ENCODE data around the gene CELF2.

The CELF2 gene

GRCh38 chr10:11326913-11327616, 309.4 kb downstream of the CELF2 start:
- DNase-seq (ENCODE audit: low read depth in 2 of 2), result no peak

- no peak for DNase-seq (ENCODE audit: low read depth in 2 of 2)
Measured at GRCh38 chr10:11328264-11329061, 310.8 kb downstream of the CELF2 start.

- no peak for DNase-seq (ENCODE audit: low read depth in 2 of 2)
Measured at GRCh38 chr10:11329062-11329673, 311.5 kb downstream of the CELF2 start.

- DNase-seq (ENCODE audit: low read depth in 2 of 2), result no peak
Measured at GRCh38 chr10:11330383-11331045, 312.8 kb downstream of the CELF2 start.

GRCh38 chr10:11331046-11331577, 313.4 kb downstream of the CELF2 start:
- DNase-seq (ENCODE audit: low read depth in 2 of 2), result no peak

- DNase-seq (ENCODE audit: low read depth in 2 of 2), result no peak
Measured at GRCh38 chr10:11331726-11332125, 314.1 kb downstream of the CELF2 start.

- no peak for DNase-seq (ENCODE audit: low read depth in 2 of 2)
Measured at GRCh38 chr10:11332846-11333245, 315.2 kb downstream of the CELF2 start.

- DNase-seq (ENCODE audit: low read depth in 2 of 2), result no peak
Measured at GRCh38 chr10:11334436-11334835, 316.8 kb downstream of the CELF2 start.

GRCh38 chr10:11335167-11335652, 317.5 kb downstream of the CELF2 start:
- no peak for DNase-seq (ENCODE audit: low read depth in 2 of 2)

GRCh38 chr10:11335881-11336430, 318.3 kb downstream of the CELF2 start:
- DNase-seq (ENCODE audit: low read depth in 2 of 2), result no peak

- no peak for DNase-seq (ENCODE audit: low read depth in 2 of 2)
Measured at GRCh38 chr10:11336722-11337162, 319.1 kb downstream of the CELF2 start.

GRCh38 chr10:11337516-11337915, 319.8 kb downstream of the CELF2 start:
- no peak for DNase-seq (ENCODE audit: low read depth in 2 of 2)

GRCh38 chr10:11338160-11338844, 320.6 kb downstream of the CELF2 start:
- DNase-seq (ENCODE audit: low read depth in 2 of 2), result no peak

- DNase-seq (ENCODE audit: low read depth in 2 of 2), result no peak
Measured at GRCh38 chr10:11339013-11339412, 321.3 kb downstream of the CELF2 start.

GRCh38 chr10:11339660-11340059, 322.0 kb downstream of the CELF2 start:
- no peak for DNase-seq (ENCODE audit: low read depth in 2 of 2)

GRCh38 chr10:11341283-11341960, 323.8 kb downstream of the CELF2 start:
- no peak for DNase-seq (ENCODE audit: low read depth in 2 of 2)

- DNase-seq (ENCODE audit: low read depth in 2 of 2), result no peak
Measured at GRCh38 chr10:11344081-11344480, 326.4 kb downstream of the CELF2 start.

- no peak for DNase-seq (ENCODE audit: low read depth in 2 of 2)
Measured at GRCh38 chr10:11344550-11344949, 326.9 kb downstream of the CELF2 start.

- no peak for DNase-seq (ENCODE audit: low read depth in 2 of 2)
Measured at GRCh38 chr10:11345224-11346054, 327.8 kb downstream of the CELF2 start.

Measured in activated CD8-positive, alpha-beta memory T cell treated with anti-CD3 and anti-CD28 coated beads for 4 hours (primary cell).